Measurements from ENCODE around the gene DKKL1.
"Not testable (repeated sequence)": the region's sequence is repeated elsewhere in the genome, so short reads cannot be mapped to it uniquely, and the experiment has no call there.

DNA sequence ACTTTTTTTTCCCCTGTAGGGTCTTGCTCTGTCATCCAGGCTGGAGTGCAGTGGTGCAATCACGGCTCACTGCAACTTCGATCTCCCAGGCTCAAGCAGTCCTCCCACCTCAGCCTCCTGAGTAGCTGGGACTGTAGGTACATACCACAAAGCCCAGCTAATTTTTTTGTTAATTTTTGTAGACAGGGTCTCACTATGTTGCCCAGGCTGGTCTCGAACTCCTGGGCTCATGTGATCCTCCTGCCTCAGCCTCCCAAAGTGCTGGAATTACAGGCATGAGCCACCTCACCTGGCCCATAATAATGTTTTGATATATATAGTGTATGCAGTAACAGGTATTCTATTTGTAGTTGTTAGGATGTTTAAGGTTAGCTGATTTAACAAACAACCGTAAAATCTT is 32.5 kb upstream of the DKKL1 start:
- not testable (repeated sequence) for TF ChIP-seq ARNTL (CRISPR knock-in tag; IDR thresholded peaks at IDR 0.05; ENCODE audit: borderline replicate concordance, low read depth); RARB (CRISPR knock-in tag; IDR thresholded peaks at IDR 0.05); ZNF8 (CRISPR knock-in tag; IDR thresholded peaks at IDR 0.05); ZC3H10 (CRISPR knock-in tag; IDR thresholded peaks at IDR 0.05); ZNF70 (CRISPR knock-in tag; IDR thresholded peaks at IDR 0.05); CSDC2 (CRISPR knock-in tag; IDR thresholded peaks at IDR 0.05)
- TF ChIP-seq, protein P1, sequence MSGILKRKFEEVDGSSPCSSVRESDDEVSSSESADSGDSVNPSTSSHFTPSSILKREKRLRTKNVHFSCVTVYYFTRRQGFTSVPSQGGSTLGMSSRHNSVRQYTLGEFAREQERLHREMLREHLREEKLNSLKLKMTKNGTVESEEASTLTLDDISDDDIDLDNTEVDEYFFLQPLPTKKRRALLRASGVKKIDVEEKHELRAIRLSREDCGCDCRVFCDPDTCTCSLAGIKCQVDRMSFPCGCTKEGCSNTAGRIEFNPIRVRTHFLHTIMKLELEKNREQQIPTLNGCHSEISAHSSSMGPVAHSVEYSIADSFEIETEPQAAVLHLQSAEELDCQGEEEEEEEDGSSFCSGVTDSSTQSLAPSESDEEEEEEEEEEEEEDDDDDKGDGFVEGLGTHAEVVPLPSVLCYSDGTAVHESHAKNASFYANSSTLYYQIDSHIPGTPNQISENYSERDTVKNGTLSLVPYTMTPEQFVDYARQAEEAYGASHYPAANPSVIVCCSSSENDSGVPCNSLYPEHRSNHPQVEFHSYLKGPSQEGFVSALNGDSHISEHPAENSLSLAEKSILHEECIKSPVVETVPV (CRISPR knock-in tag; IDR thresholded peaks at IDR 0.05) = not testable (repeated sequence)
- TF ChIP-seq, protein P2, sequence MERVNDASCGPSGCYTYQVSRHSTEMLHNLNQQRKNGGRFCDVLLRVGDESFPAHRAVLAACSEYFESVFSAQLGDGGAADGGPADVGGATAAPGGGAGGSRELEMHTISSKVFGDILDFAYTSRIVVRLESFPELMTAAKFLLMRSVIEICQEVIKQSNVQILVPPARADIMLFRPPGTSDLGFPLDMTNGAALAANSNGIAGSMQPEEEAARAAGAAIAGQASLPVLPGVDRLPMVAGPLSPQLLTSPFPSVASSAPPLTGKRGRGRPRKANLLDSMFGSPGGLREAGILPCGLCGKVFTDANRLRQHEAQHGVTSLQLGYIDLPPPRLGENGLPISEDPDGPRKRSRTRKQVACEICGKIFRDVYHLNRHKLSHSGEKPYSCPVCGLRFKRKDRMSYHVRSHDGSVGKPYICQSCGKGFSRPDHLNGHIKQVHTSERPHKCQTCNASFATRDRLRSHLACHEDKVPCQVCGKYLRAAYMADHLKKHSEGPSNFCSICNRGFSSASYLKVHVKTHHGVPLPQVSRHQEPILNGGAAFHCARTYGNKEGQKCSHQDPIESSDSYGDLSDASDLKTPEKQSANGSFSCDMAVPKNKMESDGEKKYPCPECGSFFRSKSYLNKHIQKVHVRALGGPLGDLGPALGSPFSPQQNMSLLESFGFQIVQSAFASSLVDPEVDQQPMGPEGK (CRISPR knock-in tag; IDR thresholded peaks at IDR 0.05; ENCODE audit: borderline replicate concordance) = not testable (repeated sequence)
